Subcutaneous abdominal adipose tissue (tissue), 5 donors: ENCODE results near the gene ABCG4.

Experiments used
- H3K27ac ChIP-seq: one replicate; pipeline ENCODE4 v1.7.0; 2013; ENCODE audit warnings: low read depth, mild to moderate bottlenecking, inconsistent platforms, low read length, moderate library complexity
- H3K27me3 ChIP-seq, 5 donors: one replicate each; pipeline ENCODE4 v1.7.0; 2013; ENCODE audit warnings: low read length in 5 of 5, inconsistent platforms in 1 of 5; ENCODE audit not compliant: control insufficient read depth in 5 of 5, insufficient read depth in 4 of 5
- H3K36me3 ChIP-seq, 5 donors: one replicate each; pipeline ENCODE4 v1.7.0; 2013; ENCODE audit warnings: low read length in 5 of 5; ENCODE audit not compliant: control insufficient read depth in 5 of 5, insufficient read depth in 5 of 5
- H3K4me1 ChIP-seq, 5 donors: one replicate each; pipeline ENCODE4 v1.7.0; 2013; ENCODE audit warnings: low read length in 5 of 5, mild to moderate bottlenecking in 3 of 5, moderate library complexity in 1 of 5; ENCODE audit not compliant: control insufficient read depth in 5 of 5, insufficient read depth in 5 of 5
- H3K4me3 ChIP-seq, 5 donors: one replicate each; pipeline ENCODE4 v1.7.0; 2013; ENCODE audit warnings: low read length in 5 of 5, low read depth in 1 of 5
- H3K9ac ChIP-seq, 5 donors: one replicate each; pipeline ENCODE4 v1.7.0; 2013; ENCODE audit warnings: low read length in 5 of 5, mild to moderate bottlenecking in 4 of 5, moderate library complexity in 3 of 5
- H3K9me3 ChIP-seq, 5 donors: one replicate each; pipeline ENCODE4 v1.7.0; 2013; ENCODE audit warnings: low read length in 5 of 5; ENCODE audit not compliant: control insufficient read depth in 5 of 5
- donor health status: healthy.
- donor health status: healthy.
- donor health status: healthy.
- donor health status: healthy.
- donor health status: healthy.

The ABCG4 gene

GRCh38 chr11:119149786-119150275 lies 979 bp downstream of the ABCG4 start:
- H3K4me1 ChIP-seq: peaks cover 0 to 17% (median 15%) of the 10 kb centered on the region in 5 donors
- H3K9ac ChIP-seq: no peak overlapping the region
- peaks cover 8 to 32% (median 15%) of the 10 kb centered on the region in 5 donors for H3K27me3 ChIP-seq
- no peak overlapping the region for H3K27ac ChIP-seq
- H3K9me3 ChIP-seq: no peaks in the 10 kb centered on the region
- H3K36me3 ChIP-seq: no peaks in the 10 kb centered on the region
- H3K4me3 ChIP-seq: peak overlapping the region in 3 of 5 donors; percentile 61 to 72 (median 72)

DNA sequence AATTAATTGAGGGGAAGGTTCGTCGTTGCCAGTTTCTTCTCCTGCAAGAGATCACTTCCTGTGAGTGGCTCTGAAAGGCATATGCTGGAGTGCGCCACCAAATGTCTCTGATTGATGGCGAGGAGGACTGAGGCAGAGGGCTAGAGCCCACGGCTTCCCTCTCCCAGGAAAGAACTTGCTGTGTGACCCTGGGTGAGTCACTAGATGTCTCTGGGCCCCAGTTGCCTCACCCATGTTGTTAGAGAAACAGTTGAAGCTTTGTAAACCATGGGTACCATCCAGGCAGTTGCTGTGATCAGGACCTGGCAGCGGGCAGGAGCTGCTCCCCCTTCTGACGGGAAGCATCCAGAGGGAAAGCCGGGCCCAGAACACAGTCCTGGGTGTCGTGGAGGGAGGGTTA lies 3.2 kb downstream of the ABCG4 start:
- H3K27me3 ChIP-seq: peaks cover 8 to 34% (median 15%) of the 10 kb centered on the region in 5 donors
- no peaks in the 10 kb centered on the region for H3K9me3 ChIP-seq
- H3K4me3 ChIP-seq: no peak overlapping the region

GRCh38 chr11:119152604-119153003 lies 3.8 kb downstream of the ABCG4 start:
- H3K9ac ChIP-seq: no peak overlapping the region
- H3K27me3 ChIP-seq: peaks cover 8 to 34% (median 14%) of the 10 kb centered on the region in 5 donors
- H3K27ac ChIP-seq: no peak overlapping the region
- H3K4me3 ChIP-seq: no peak overlapping the region
- H3K36me3 ChIP-seq: no peaks in the 10 kb centered on the region
- H3K4me1 ChIP-seq: peaks cover 0 to 17% (median 15%) of the 10 kb centered on the region in 5 donors
- H3K9me3 ChIP-seq: no peaks in the 10 kb centered on the region

More for the DNA sequence above, 3.2 kb downstream of the ABCG4 start:
- Histone ChIP-seq H3K9ac (no peak overlapping the region), H3K4me1 (peaks cover 0 to 17% (median 15%) of the 10 kb centered on the region in 5 donors), H3K36me3 (no peaks in the 10 kb centered on the region), H3K27ac (no peak overlapping the region)

DNA sequence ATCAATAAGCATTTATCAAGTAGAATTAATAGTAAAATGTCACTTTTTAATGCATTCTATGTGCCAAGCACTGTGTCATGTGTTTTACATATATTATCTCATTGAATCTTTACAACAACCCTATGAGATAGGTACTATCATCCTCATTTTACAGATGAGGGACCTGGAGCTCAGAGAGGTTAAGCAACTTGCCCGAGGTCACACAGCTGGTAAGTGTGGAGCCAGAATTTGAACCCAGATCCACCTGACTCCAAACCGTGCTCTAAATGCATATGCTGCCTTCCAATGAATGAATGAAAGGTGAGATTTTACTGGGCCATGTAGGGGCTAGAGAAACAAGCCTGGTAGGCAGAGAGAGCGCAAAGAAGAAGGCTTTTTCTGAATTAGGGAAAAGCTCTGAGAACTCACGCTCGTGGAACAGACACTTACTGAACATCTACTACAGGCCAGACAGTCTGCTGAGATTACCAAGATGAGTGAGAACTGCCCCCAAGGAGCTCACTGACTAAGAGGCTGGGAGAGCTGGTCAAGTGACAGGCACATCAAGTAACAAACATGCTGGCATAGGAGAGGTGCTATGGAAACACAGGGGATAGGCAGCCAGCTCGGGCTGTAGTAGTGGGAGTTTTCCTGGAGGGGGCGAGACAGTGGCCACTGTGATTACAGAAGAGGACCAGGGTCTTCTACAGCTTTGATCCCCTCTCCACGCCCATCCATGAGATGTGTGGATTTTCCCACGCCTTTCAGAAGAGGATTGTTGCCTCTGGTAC lies 4.4 kb downstream of the ABCG4 start:
- Histone ChIP-seq H3K9me3 (no peaks in the 10 kb centered on the region), H3K9ac (no peak overlapping the region), H3K27ac (no peak overlapping the region), H3K4me1 (peaks cover 0 to 17% (median 15%) of the 10 kb centered on the region in 5 donors), H3K4me3 (no peak overlapping the region), H3K27me3 (peaks cover 8 to 28% (median 9%) of the 10 kb centered on the region in 5 donors), H3K36me3 (no peaks in the 10 kb centered on the region)

DNA sequence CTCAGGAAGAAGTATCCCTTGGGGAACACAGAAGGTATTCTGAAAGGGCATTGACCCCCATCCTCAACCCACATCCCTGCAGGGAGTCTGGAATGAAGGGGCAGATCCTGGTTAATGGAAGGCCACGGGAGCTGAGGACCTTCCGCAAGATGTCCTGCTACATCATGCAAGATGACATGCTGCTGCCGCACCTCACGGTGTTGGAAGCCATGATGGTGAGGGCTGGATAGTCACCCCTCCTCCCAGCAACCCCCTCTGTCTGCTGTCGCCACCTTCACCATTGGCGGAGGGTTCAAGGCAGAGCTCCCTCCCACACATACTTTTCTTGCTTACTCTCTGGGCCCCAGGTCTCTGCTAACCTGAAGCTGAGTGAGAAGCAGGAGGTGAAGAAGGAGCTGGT lies 5.3 kb downstream of the ABCG4 start:
- Histone ChIP-seq H3K9ac (no peak overlapping the region), H3K27ac (no peak overlapping the region), H3K9me3 (no peaks in the 10 kb centered on the region), H3K27me3 (peaks cover 7 to 26% (median 8%) of the 10 kb centered on the region in 5 donors), H3K36me3 (no peaks in the 10 kb centered on the region), H3K4me3 (no peak overlapping the region), H3K4me1 (peaks cover 0 to 9% (median 8%) of the 10 kb centered on the region in 5 donors)

- no peak overlapping the region for H3K27ac ChIP-seq
- no peaks in the 10 kb centered on the region for H3K4me1 ChIP-seq
- no peaks in the 10 kb centered on the region for H3K9me3 ChIP-seq
- H3K27me3 ChIP-seq: peaks cover 2 to 14% (median 3%) of the 10 kb centered on the region in 5 donors
- no peaks in the 10 kb centered on the region for H3K36me3 ChIP-seq
- no peak overlapping the region for H3K4me3 ChIP-seq
- no peak overlapping the region for H3K9ac ChIP-seq
Observed at GRCh38 chr11:119155733-119156492, 7.1 kb downstream of the ABCG4 start.

- Histone ChIP-seq H3K4me3 (no peak overlapping the region), H3K4me1 (no peaks in the 10 kb centered on the region), H3K27ac (no peak overlapping the region), H3K9me3 (no peaks in the 10 kb centered on the region), H3K9ac (no peak overlapping the region), H3K36me3 (no peaks in the 10 kb centered on the region), H3K27me3 (peaks cover 2 to 14% (median 3%) of the 10 kb centered on the region in 5 donors)
Observed at GRCh38 chr11:119156496-119156895, 7.6 kb downstream of the ABCG4 start.

DNA sequence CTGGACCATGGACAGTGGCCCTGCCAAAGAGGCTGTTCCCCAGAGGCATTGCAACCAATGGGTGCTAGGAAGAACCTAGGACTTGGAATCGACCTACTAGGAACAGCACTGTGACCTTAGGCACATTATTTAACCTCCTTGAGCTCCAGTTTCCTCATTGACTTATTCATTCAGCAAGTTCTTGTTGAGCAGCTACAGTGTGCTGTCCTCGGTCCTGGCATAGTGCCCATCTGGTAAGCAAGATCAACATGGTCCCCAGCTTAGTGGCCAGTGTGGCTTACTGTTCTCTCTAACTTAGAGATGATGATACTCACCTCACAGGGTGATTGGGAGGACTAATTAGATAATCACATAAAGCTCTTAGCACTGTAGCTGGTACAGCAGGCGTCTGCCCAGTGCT lies 8.2 kb downstream of the ABCG4 start:
- Histone ChIP-seq H3K9me3 (no peaks in the 10 kb centered on the region), H3K36me3 (no peaks in the 10 kb centered on the region), H3K27me3 (peaks cover 2 to 14% (median 3%) of the 10 kb centered on the region in 5 donors), H3K4me1 (no peaks in the 10 kb centered on the region), H3K9ac (no peak overlapping the region), H3K27ac (no peak overlapping the region), H3K4me3 (no peak overlapping the region)

- Histone ChIP-seq H3K27me3 (peaks cover 0 to 13% (median 1%) of the 10 kb centered on the region in 5 donors), H3K36me3 (no peaks in the 10 kb centered on the region), H3K9ac (no peak overlapping the region), H3K4me3 (no peak overlapping the region), H3K9me3 (no peaks in the 10 kb centered on the region), H3K4me1 (no peaks in the 10 kb centered on the region), H3K27ac (no peak overlapping the region)
Observed at GRCh38 chr11:119158467-119158866, 9.6 kb downstream of the ABCG4 start.

DNA sequence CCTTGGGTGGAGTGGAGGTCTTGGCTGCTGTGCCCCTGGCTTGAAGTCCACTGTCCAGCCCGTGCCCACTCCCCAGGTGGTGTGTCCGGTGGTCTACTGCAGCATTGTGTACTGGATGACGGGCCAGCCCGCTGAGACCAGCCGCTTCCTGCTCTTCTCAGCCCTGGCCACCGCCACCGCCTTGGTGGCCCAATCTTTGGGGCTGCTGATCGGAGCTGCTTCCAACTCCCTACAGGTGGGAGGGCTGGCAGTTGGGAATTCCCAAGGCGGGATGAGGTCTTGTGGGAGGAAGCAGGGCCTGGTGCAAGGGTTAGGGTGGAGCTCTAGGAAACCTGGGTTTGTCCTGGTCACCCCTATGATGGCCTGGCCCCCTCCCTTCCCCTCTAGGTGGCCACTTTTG lies 11.3 kb downstream of the ABCG4 start:
- no peak overlapping the region for H3K4me3 ChIP-seq
- no peaks in the 10 kb centered on the region for H3K36me3 ChIP-seq
- no peaks in the 10 kb centered on the region for H3K27me3 ChIP-seq
- H3K4me1 ChIP-seq: no peaks in the 10 kb centered on the region
- H3K27ac ChIP-seq: no peak overlapping the region
- no peak overlapping the region for H3K9ac ChIP-seq
- H3K9me3 ChIP-seq: no peaks in the 10 kb centered on the region
